GM12878 (cell line): ENCODE measurements around the gene AGO4. TPM values are rescaled to one million over a fixed set of nuclear protein-coding genes. Genes with fewer than 3 reads are reported as not detected.

Source experiments
- BCL3 ChIP-seq: IDR thresholded peaks from 2 replicates; pipeline ENCODE4 v1.6.1; 2011; ENCODE audit warnings: borderline replicate concordance, low read depth, mild to moderate bottlenecking, moderate library complexity, low read length; ENCODE audit not compliant: insufficient read depth, poor library complexity, severe bottlenecking
- CEBPZ ChIP-seq: fragments of 150-350 bp; IDR thresholded peaks from 2 replicates; pipeline ENCODE4 v1.6.1; 2016; ENCODE audit warnings: low read depth, low read length
- CUX1 ChIP-seq: IDR thresholded peaks from 2 replicates; pipeline ENCODE4 v1.6.1; 2012; ENCODE audit warnings: improper control_type of control experiment, low read depth, low read length; ENCODE audit not compliant: insufficient replicate concordance
- HDGF ChIP-seq: fragments of 450-650 bp; IDR thresholded peaks from 2 replicates; pipeline ENCODE4 v1.6.1; 2016; ENCODE audit warnings: antibody characterized with exemption
- HSF1 ChIP-seq: fragments of 150-350 bp; IDR thresholded peaks from 2 replicates; pipeline ENCODE4 v1.6.1; 2014; ENCODE audit warnings: mild to moderate bottlenecking, low read depth, low read length
- IRF4 ChIP-seq: IDR thresholded peaks from 2 replicates; pipeline ENCODE4 v1.6.1; 2011; ENCODE audit warnings: low read depth, low read length
- KDM1A ChIP-seq: fragments of 200-600 bp; sonication (generic); IDR thresholded peaks from 2 replicates; pipeline ENCODE4 v1.6.1; 2016; ENCODE audit warnings: borderline replicate concordance
- NR2F1 ChIP-seq: fragments of 450-650 bp; conservative IDR thresholded peaks from 2 replicates; pipeline ENCODE4 v1.6.1; 2017; ENCODE audit warnings: mild to moderate bottlenecking
- RAD51 ChIP-seq: fragments of 450-650 bp; IDR thresholded peaks from 2 replicates; pipeline ENCODE4 v1.6.1; 2016; ENCODE audit warnings: moderate library complexity, mild to moderate bottlenecking, inconsistent platforms
- SKIL ChIP-seq: fragments of 450-650 bp; IDR thresholded peaks from 2 replicates; pipeline ENCODE4 v1.6.1; 2017; ENCODE audit warnings: mild to moderate bottlenecking, low read depth, inconsistent platforms; ENCODE audit not compliant: poor library complexity, severe bottlenecking
- YY1 ChIP-seq: IDR thresholded peaks from 2 replicates; pipeline ENCODE4 v1.6.1; 2011; ENCODE audit warnings: low read depth, mild to moderate bottlenecking, low read length
- polyA plus RNA-seq, 11 experiments: library from polyadenylated mRNA; depleted of rRNA in 4 of 11; unstranded in 6 of 11; stranded (reverse) in 5 of 11; fragments of >200 nt; fragmentation: Nextera tagmentation in 4 of 11; fragmentation: Illumina TruSeq in 1 of 11; extraction: Ambion mirVana in 4 of 11; extraction: Trizol in 1 of 11; gene quantifications; 1 replicate in 1 of 11; 2 replicates in 10 of 11; pipeline versions ENCODE4 v1.2.1 to v1.2.3, GENCODE V29; 2011 to 2016; ENCODE audit warnings: inconsistent platforms in 2 of 11, missing spikeins in 2 of 11, low read depth in 1 of 11
- total RNA-seq, 4 experiments: library from RNA; depleted of rRNA in 3 of 4; stranded (reverse); fragments of >200 nt in 3 of 4; fragmentation: Illumina TruSeq in 1 of 4; extraction: Trizol in 1 of 4; gene quantifications; 2 replicates each; pipeline versions ENCODE4 v1.2.1 to v1.2.3, GENCODE V29; 2013 to 2021

The AGO4 gene
- total and polyA plus RNA-seq, 10 of the 15 experiments (the other 5 are each of a cell fraction or from before 2014, with no cell fraction given): 1.2 to 7.9 (median 3.2) TPM

- no peak for TF ChIP-seq IRF4
- no peak for TF ChIP-seq RAD51
- TF ChIP-seq YY1: no peak; the same call in 1 of the 2 replicates
- peak; percentile 86 for TF ChIP-seq NR2F1
- TF ChIP-seq BCL3: no peak
- no peak for TF ChIP-seq CEBPZ
- TF ChIP-seq HDGF: 0 out of 2 replicates have a peak, but pooled peaks have one; percentile 69
- no peak for TF ChIP-seq HSF1
- no peak for TF ChIP-seq CUX1
- TF ChIP-seq SKIL: peak; percentile 27
- no peak for TF ChIP-seq KDM1A
These were observed 79.0 kb downstream of the AGO4 start (continued) for GRCh38 chr1:35886577-35887431.
